HG03066 (cell line): ENCODE results near the gene MTA3.

Experiments used
- ATAC-seq: cut with Tn5 transposase; IDR thresholded peaks from one replicate; pipeline ENCODE4 v1.9.1; 2021; ENCODE audit warnings: low read depth; ENCODE audit not compliant: unreplicated experiment

MTA3 gene

DNA sequence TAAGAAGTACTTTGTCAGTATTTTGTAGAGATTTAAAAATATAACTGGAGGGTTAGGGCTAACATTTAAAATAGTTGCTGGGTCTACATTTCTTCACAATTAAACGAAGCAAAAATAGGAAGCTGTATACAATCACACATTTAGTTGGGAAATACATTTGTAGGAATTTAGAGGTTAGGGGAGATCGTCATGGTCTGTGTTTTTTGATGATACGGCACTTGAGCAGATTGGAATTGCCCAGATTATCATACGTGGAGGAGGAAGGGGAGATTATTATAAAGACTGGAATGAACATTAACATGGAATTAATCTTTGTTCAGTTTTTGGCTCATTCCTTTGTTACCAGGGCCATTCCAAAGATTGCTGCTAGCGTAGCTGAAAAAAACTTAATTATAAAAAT, 84.6 kb downstream of the MTA3 start:
- no peak for ATAC-seq

DNA sequence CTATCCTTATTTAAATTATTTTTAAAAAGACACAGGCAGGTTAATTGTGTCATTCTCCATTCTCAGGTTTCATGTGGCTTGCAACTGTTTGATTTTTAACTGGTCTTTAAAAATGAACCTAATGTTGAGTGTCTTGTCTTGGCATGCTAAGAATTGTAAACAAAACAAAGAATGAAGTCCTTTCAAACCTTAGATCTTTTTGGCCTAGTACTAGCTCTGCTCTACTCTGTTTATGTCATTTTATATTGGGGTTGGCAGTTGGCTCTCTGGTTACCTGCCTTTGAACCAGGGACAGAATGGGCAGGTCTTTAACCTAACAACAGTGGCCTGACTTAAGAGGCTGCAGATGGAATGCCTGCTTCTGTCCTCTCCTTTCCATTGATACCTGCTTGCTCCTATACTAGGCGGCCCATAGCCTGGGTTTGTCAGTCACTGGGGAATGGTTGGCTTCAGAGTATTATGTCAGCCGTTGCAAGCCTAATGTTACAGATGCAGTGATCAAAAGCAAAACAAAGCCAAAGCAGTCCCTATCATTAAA, 85.5 kb downstream of the MTA3 start:
- ATAC-seq = no peak

DNA sequence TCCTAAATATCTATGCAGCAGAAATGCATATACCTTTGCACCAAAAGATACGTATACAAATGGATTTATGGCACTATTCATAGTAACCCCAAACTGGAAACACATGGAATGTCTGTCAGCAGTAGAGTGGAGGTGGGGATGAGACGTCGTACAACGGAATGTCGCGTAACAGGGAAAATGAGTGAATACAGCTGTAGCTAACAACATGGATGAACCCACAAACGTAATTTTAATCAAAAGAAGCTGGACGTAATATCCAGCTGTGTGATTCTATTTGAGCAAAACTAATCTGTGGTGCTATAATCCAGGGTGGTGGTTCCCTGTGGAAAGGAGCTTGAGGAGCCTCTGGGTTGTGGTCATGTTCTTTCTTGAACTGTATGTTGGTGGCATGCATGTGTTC, 89.9 kb downstream of the MTA3 start:
- no peak for ATAC-seq

DNA sequence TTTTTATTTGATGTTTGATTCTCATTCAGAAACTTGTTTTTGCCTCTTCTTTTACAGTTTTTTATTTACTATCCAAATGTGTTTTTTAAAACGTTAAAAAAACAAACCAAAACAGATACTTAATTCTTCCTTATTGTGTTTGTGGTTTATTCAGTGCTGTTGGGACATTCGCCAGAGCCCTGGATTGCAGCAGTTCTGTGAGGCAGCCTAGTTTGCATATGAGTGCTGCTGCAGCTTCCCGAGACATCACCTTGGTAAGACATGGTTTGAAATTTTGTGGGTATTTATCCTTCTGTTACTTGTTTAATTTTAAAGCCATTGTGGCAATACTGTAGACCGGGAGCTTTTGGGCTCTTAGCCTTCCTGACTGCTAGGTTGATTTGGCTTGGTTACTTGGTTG, 91.2 kb downstream of the MTA3 start:
- ATAC-seq = no peak

DNA sequence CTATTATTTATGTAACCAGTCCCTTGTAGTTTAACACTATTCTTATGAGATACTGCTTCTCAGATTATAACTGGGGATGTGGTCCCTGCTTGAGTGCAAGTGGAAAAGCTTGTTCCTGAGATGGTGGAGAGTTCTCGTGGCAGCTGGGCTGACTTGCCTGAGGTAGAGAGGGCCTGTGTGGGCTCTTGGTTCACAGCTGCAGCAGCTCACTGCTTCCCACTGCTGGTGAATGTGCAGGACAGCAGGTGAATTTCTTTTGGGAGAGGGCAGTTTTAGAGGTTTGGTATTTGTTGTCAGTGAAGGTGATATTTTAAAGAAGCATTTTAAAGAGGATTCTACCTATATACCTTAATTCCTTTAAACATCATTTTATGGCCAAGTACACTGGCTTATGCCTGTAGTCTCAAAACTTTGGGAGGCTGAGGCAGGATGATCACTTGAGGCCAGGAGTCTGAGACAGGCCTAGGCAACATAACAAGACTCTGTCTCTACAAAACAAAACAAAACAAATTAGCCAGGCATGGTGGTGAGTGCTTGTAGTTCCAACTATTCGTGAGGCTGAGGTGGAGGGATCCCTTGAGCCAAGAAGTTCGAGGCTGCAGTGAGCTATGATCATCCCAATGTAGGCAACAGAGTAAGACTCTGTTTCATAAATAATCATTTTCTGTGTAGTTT, 94.8 kb downstream of the MTA3 start:
- peak; percentile 81 for ATAC-seq

DNA sequence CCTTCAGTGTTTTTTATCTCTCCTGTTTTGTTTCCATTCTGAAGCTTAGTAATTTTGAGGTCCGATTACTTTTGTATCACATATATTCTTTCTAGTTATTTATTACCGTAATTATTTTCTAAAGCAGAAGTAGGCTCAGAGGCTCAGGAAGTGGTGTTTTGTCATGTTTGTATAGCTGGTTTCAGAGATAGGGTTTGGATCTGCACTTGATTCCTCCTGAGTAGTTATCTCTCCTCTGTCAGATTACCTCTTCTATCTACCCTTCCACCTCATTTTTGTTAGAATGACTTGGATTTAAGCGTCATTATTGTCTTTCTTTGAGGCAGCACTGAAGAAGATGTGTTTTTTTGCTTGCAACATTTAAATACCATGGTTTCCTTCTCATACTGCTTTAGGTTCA, 95.4 kb downstream of the MTA3 start:
- peak; percentile 46 for ATAC-seq

DNA sequence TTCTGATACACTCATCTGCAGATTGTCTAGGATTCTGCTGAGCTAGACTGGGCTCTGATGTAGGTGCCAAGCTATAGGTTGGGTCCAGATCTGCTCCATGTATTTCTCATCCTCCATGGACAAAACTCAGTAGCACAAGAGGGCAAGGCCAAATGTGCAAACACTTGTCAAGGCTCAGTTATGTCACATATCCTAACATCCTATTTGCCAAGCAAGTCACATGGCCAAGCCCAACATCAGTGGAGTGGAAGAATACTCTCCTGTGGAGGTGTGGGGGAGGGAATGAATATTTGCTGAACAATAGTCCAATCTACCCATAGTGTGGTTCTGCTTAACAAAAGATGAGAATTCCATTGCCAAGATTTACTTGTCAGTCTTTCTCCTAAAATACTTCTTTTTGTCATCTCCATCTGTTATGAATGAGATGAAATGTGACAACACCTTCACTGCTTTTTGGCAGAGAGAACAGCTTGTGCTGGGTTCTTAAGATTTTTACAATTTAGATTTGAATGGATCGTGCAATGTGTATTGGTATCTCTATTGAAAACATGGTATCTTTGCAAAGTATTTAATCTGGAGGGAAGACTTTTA, 105.7 kb downstream of the MTA3 start:
- no peak for ATAC-seq

DNA sequence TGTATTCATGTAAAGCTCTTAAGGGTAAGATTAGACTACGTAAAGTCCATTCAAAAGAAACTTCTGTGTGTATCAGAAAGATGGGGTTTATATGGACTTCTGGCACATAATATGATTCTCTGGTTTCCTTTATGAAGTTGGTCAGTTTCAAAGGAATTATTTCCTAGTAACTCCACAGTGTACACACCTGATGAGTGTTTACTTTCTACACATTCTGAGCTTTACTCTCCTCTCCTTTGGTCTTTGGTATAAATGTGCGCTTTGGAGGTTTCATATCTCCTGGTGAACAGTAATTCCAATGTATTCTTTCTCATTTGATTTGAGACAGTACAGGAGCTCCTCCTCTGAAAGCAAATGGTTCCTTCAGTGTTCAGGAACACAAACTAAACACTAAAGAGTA, 107.4 kb downstream of the MTA3 start:
- ATAC-seq = no peak

DNA sequence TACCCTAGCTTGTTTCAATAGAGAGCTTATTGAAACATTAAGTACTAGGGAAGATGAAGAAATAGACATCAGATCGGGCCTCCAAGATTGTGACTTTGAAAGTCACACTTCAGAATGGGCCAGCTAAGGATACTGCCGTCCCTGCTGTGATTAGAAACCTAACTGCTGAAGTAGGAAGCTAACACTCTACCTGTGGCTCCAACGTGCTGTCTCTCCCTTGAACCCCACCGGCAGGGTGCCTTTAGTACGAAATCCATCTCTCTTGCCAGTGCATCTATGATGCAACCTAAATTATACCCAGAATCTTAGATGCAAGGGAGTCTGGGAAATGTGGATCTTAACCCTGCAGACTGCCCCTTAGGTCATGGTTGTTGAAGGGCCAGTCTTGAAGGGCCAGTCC, 116.9 kb downstream of the MTA3 start:
- no peak for ATAC-seq

DNA sequence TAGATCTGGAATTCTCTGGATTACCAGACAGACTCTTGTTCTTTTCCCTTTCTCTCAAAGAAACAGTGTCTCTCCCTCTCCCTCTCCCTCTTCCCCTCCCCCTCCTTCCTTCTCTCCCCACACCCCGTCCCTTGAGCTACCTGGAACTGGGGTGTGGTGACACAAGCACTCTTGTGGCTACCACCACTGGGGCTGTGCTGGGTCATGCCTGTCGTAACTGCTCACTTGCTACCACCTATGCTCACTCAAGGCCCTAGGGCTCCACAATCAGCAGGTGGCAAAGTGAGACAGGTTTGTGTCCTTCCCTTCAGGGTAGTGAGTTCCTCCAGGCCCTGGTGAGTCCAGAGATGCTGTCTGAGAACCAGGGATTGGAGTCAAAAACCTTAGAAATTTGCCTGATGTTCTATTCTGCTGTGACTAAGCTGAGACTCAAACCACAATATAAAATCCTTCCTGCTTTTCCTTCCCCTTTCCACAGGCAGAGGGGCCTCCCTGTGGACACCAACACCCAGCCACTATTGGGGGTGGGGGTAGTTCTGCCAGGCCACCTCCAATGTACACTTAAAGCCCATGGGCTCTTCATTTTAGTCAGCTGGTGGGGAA, 124.7 kb downstream of the MTA3 start:
- no peak for ATAC-seq

DNA sequence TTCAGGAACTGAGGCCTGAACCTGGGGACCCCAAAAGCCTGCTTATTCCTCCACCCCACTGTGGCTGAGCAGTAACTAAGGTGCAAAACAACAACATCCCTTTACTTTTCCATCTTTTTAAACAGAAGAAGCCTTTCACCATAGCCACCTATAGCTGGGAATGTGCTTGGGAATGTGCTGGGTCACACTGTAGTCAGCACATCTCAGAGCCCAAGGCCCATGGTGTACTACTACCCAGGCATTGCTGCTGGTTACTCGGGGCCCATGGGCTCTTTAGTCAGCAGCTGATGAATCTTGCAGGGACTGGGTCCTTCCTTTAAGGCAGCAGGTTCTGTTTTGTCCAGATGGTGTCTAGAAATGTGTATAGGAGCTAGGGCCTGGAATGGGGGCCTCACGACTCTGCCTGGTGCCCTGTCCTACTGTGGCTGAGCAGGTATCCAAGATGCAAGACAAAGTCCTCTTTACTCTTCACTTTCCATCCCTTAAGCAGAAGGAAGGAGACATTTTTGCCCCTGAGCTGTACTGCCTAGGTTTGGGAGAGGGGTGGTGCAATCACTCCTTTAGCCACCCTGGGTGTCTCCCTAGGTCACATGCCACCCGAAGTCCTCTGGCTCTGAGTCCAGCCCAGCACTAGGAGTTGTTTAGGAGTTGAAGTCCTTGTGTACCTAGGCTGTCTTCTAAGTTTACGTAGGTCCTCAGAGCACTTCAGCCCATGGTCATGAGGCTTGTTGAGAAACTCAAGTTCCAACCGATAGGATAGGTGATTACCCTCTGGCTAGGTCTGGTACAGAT, 125.5 kb downstream of the MTA3 start:
- no peak for ATAC-seq

DNA sequence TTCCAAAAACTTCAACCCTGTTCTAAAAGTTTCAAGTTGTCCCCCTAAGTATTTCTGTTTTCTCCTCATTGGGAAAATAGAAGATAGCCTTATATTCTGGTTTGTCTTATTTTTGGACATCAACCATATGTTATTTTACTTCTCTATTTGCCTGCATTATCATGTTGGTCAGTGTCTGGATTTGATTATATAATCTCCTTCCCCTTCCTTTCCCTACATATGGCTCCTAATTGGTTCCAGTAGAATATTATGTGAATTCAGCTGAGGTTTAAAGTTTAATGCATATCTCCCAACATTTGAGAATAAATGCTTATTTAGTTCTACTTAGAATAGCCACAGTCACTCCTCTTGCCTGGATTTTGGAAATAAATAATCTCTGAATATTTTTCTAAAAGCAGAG, 128.6 kb downstream of the MTA3 start:
- ATAC-seq = no peak

DNA sequence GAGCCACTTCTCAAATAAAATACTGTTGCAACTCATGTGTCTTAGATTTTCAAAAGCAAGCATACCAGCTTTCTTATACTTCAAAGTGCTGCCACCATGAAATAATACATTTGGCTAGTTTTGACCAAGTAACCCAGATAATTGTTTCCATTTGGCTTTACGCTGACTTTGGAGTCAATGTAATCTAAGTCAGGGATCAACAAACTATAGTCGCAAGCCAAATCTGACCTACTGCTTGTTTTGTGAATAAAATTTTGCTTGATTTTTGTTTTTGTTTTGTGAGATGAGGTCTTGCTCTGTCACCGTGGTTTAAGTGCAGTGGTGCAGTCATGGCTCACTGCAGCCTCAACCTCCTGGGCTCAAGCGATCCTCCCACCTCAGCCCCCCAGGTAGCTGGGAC, 130.5 kb downstream of the MTA3 start:
- ATAC-seq = no peak

DNA sequence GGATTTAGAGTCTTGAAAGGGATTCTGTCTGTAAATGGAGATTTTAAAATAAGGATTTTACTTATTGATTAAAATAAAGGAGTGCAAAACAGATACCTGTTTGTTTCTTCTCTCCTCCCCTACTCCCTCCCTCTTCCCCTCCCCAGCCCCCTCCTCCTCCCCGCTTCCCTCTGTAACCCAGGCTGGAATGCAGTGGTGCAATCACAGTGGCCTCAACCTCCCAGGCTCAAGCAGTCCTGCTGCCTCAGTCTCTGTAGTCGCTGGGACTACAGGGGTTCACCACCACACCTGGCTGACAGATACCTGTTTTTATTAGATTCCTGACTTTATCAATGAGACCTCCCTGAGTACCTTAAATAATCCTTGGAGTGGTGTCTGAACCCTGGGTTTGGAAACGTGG, 138.4 kb downstream of the MTA3 start:
- ATAC-seq = no peak

DNA sequence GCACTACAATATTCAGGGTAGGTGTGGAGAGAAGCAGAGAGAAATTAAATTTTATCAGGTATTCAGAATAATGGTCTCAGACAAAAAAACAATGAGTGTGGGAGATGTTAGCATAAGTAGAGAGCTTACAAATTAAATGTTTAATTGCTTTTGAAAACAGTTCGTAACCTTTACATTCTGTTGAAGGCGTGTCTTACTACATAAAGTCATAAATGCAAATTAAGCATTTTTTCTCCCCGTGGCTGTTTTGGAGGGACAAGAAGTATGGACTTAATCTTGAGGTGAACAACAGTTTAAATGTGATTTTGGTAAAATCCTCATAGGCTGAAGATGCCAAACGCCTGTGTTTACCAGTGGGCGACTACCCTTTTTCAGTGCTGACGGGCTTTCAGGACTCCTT, 139.7 kb downstream of the MTA3 start:
- ATAC-seq = no peak

DNA sequence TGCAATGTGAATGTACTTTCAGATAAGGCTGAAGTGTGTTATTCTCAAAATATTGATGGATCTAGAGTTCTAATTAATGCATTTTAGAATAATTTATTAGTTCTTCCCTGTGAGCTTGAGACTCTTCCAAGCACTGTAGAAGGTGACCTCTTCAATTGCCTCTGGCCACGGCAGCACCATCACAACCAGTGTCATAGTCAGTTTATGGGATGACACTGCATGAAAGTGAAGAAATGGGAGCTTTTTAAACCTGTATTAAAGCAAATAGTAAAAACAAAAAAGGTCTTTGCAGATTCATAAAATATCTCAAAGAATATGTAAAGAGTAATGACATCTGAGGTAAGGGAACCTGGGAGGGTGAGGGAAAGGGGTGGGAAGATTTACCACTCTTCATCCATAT, 143.5 kb downstream of the MTA3 start:
- no peak for ATAC-seq

DNA sequence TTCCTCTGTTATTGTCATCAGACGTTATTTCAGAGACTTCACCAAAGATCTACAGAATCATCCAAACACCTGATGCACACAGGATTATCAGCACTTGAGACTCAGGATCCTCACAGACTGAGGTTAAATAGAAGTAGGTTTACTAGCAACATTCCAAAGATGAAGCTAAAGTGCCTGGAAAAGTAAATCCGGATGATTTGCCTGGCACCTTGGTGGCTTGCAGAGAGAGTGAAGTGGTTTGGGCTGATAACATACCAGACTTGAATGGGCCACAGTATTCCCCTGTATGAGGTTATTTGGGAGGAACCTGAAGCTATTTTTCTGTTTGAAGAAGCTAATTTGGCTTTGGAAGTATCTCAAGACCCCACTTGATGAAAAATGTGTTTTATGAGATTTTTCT, 144.5 kb downstream of the MTA3 start:
- no peak for ATAC-seq

DNA sequence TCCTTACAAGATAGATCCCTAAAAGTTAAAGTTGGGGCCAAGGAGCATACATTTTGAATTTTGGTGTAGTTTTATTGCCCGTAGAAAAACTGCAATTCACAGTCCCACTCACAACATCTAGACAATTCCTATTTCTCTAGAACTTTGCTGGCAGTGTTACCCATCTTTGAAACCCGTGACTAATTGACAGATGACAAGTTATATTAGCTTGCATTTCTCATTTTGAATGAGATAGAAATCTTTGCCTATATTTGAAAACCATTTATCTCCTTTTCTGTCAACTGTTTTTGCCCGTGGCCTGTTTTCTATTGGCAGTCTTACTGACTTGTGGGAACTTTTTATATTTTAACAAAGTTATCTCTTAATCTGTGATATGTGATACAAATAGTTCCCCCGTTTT, 145.5 kb downstream of the MTA3 start:
- ATAC-seq = no peak

DNA sequence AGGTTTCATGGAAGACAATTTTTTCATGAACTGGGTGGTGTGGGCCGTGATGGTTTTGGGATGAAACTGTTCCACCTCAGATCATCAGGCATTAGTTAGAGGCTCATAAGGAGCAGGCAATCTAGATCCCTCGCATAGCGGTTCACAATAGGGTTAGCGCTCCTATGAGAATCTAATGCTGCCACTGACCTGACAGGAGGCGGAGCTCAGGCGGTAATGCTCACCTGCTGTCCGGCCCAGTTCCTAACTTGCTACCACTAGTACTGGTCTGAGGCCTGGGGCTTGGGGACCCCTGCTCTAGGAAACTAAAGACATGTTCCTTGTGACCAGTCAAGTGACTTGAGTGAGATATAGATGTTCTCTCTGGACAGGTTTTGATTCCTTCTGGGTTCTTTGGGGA, 146.3 kb downstream of the MTA3 start:
- ATAC-seq = no peak

DNA sequence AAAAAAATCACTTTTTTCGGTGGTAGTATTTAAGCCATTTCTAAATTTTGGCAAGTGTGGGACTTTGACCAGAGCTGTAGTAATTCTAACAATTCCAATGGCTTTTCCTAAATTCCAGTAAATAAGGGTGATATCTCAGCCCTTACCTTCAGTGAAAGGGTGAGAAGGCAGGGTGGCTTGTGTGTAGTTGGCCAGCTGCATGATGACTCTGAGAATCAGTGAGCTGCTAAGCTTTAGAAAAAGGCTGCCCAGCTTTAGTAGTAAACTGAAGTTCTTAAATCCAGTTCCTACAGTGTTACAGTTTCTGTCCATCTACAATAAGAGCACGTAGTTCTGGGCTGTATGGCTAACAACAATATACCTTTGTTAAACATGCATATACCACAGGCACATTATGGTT, 153.5 kb downstream of the MTA3 start:
- no peak for ATAC-seq
